ENCODE data around the gene ABCA4. TPM values are rescaled to one million over a fixed set of nuclear protein-coding genes. Genes with fewer than 3 reads are reported as not detected.

Gene ABCA4
- total RNA-seq, 2 donors from 2014 or later: 0.41 to 0.85 TPM

DNA sequence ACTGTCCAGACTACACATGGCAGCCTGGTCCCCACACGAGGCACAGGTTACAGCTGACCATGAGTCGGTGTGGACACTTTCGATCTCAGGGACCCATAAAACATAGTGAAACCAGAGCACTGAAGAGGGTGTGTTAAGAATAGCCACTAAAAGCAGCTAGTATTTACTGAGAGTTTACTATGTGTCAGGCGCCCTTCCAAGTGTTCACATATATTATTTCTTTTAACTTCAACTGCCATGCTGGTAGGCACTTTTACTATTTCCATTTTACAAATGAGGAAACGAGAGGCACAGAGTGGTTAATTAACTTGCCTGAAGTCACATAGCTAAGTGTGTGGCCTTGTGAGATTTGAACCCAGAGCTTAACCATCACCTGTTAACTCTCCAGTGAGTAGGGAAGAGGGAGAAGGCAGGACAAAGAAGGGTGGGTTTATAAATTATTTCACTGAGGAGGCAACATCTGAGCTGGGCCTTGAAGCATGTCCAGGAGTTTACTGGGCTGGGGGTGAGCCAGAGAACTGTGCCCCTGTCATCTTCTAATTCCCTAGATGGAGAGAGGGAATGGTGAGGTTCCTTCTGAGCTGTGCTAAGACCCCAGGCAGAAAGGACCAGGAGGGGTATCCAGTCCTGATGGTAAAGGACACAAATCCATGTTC, 20.7 kb downstream of the ABCA4 start:
- H3K27ac ChIP-seq: peak overlapping the region in 1 of 2 donors; percentile 5

GRCh38 chr1:94099303-94099702, 21.6 kb downstream of the ABCA4 start:
- no peak overlapping the region for H3K27ac ChIP-seq
- TF ChIP-seq POLR2A (IDR thresholded peaks at IDR 0.05) (no peak), POLR2AphosphoS5 (IDR thresholded peaks at IDR 0.05) (no peak)
- TF ChIP-seq, protein P1, sequence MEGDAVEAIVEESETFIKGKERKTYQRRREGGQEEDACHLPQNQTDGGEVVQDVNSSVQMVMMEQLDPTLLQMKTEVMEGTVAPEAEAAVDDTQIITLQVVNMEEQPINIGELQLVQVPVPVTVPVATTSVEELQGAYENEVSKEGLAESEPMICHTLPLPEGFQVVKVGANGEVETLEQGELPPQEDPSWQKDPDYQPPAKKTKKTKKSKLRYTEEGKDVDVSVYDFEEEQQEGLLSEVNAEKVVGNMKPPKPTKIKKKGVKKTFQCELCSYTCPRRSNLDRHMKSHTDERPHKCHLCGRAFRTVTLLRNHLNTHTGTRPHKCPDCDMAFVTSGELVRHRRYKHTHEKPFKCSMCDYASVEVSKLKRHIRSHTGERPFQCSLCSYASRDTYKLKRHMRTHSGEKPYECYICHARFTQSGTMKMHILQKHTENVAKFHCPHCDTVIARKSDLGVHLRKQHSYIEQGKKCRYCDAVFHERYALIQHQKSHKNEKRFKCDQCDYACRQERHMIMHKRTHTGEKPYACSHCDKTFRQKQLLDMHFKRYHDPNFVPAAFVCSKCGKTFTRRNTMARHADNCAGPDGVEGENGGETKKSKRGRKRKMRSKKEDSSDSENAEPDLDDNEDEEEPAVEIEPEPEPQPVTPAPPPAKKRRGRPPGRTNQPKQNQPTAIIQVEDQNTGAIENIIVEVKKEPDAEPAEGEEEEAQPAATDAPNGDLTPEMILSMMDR (IDR thresholded peaks at IDR 0.05): no peak
- H3K4me1 ChIP-seq (replicated peaks): peaks cover 7% of the 10 kb centered on the region
- DNase-seq (ENCODE audit: low spot score): no peak
- intact Hi-C loops (cut with DNase I): loop anchor here (5.0 to 10.0 kb wide), 2 partner anchors 37 to 135 kb away; partner anchors contain the start of gene ARHGAP29
- no peaks in the 10 kb centered on the region for H3K9me3 ChIP-seq
- no peak overlapping the region for H3K4me3 ChIP-seq
- WGBS: 93% methylated on average over 3 of the region's 3 CpGs
- H3K27me3 ChIP-seq (replicated peaks; ENCODE audit: insufficient read depth): no peaks in the 10 kb centered on the region
- H3K36me3 ChIP-seq: no peaks in the 10 kb centered on the region

More for the DNA sequence above, 20.7 kb downstream of the ABCA4 start:
- WGBS: 52% methylated on average over 5 of the region's 5 CpGs
- intact Hi-C loops (cut with DNase I): no loop called here
- DNase-seq (ENCODE audit: low spot score): no peak
- Histone ChIP-seq H3K4me3 (no peak overlapping the region), H3K9me3 (no peaks in the 10 kb centered on the region), H3K36me3 (no peaks in the 10 kb centered on the region), H3K4me1 (replicated peaks) (peaks cover 7% of the 10 kb centered on the region), H3K27me3 (replicated peaks; ENCODE audit: insufficient read depth) (no peaks in the 10 kb centered on the region)
- TF ChIP-seq, protein P1 (IDR thresholded peaks at IDR 0.05): no peak

GRCh38 chr1:94098585-94099111, 22.3 kb downstream of the ABCA4 start:
- intact Hi-C loops (cut with DNase I): loop anchor here (5.0 to 10.0 kb wide), 2 partner anchors 36 to 136 kb away; partner anchors contain the start of gene ARHGAP29
- H3K27ac ChIP-seq: no peak overlapping the region
- no peaks in the 10 kb centered on the region for H3K36me3 ChIP-seq
- H3K4me1 ChIP-seq (replicated peaks): peaks cover 7% of the 10 kb centered on the region
- WGBS: 85% methylated on average over 18 of the region's 18 CpGs
- H3K27me3 ChIP-seq (replicated peaks; ENCODE audit: insufficient read depth): no peaks in the 10 kb centered on the region
- no peak for DNase-seq (ENCODE audit: low spot score)
- TF ChIP-seq POLR2AphosphoS5 (IDR thresholded peaks at IDR 0.05) (no peak), POLR2A (IDR thresholded peaks at IDR 0.05) (no peak)
- TF ChIP-seq, protein P1 (IDR thresholded peaks at IDR 0.05): no peak
- H3K4me3 ChIP-seq: no peak overlapping the region
- H3K9me3 ChIP-seq: no peaks in the 10 kb centered on the region

GRCh38 chr1:94096797-94097549, 24.0 kb downstream of the ABCA4 start:
- Histone ChIP-seq H3K4me1 (replicated peaks) (peaks cover 11% of the 10 kb centered on the region), H3K27me3 (replicated peaks; ENCODE audit: insufficient read depth) (no peaks in the 10 kb centered on the region), H3K27ac (peak overlapping the region; percentile 47 to 65), H3K36me3 (no peaks in the 10 kb centered on the region), H3K4me3 (no peak overlapping the region), H3K9me3 (no peaks in the 10 kb centered on the region)
- intact Hi-C loops (cut with DNase I): loop anchor here (5.0 to 10.0 kb wide), 2 partner anchors 35 to 138 kb away; partner anchors contain the start of gene ARHGAP29
- TF ChIP-seq POLR2A (IDR thresholded peaks at IDR 0.05) (no peak), POLR2AphosphoS5 (IDR thresholded peaks at IDR 0.05) (peak; percentile 16)
- WGBS: 57% methylated on average over 10 of the region's 10 CpGs
- DNase-seq (ENCODE audit: low spot score): no peak

GRCh38 chr1:94095744-94096469, 25.0 kb downstream of the ABCA4 start:
- 78% methylated on average over 14 of the region's 14 CpGs for WGBS
- intact Hi-C loops (cut with DNase I): loop anchor here (5.0 to 10.0 kb wide), 2 partner anchors 34 to 139 kb away; partner anchors contain the start of gene ARHGAP29
- TF ChIP-seq, protein P1 (IDR thresholded peaks at IDR 0.05): no peak
- no peak for TF ChIP-seq POLR2AphosphoS5 (IDR thresholded peaks at IDR 0.05)
- no peak overlapping the region for H3K4me3 ChIP-seq
- H3K4me1 ChIP-seq (replicated peaks): peaks cover 9% of the 10 kb centered on the region
- peak overlapping the region; percentile 65 to 66 for H3K27ac ChIP-seq
- DNase-seq (ENCODE audit: low spot score): no peak
- no peaks in the 10 kb centered on the region for H3K9me3 ChIP-seq
- no peaks in the 10 kb centered on the region for H3K36me3 ChIP-seq
- H3K27me3 ChIP-seq (replicated peaks; ENCODE audit: insufficient read depth): no peaks in the 10 kb centered on the region
